HG02610 (cell line): ENCODE results near the gene CDYL2.
"Not testable (repeated sequence)": the region's sequence is repeated elsewhere in the genome, so short reads cannot be mapped to it uniquely, and the experiment has no call there.

Source experiments
- ATAC-seq: cut with Tn5 transposase; IDR thresholded peaks from one replicate; pipeline ENCODE4 v1.9.1; 2021; ENCODE audit warnings: mild to moderate bottlenecking, moderate library complexity; ENCODE audit not compliant: unreplicated experiment

CDYL2 gene

GRCh38 chr16:80751167-80751566 lies 53.2 kb downstream of the CDYL2 start:
- ATAC-seq: no peak

DNA sequence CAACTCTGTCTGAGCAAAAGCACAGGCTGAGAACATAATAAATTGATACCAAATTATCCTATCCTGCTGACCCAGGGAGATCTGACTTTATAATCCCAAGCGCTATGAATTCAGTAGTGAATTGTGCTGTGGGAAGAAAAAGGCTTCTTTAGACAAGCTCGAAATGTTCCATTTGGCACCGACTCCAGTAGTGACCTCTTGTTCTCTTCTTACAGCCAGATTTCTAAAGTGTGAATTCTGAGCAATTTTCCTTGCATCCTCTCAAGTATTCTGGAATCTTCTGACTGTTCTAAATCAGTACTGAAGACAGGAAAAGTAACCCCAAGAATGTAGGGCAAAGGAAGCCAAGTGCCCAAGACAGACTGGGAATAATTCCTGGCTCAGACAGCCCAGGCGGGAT lies 58.2 kb downstream of the CDYL2 start:
- ATAC-seq: no peak

DNA sequence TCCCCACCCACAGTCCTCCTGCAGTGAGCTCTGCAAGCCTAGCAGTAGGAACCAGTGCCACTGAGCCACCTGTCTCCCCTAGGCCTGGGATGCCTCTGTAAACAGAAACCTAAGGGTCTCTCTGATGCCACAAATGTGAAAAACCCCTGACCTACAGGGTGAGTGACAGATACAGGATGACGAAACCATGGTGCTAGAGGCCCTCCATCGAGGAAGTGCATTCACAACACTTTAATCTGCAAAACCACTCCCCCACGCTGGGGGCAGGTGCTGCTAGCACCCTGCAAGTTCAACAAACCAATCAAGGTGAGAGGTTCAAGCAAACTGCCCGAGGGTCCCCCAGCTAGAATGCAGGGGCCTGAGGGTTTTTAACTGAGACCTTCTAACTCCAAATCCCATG lies 59.5 kb downstream of the CDYL2 start:
- no peak for ATAC-seq

DNA sequence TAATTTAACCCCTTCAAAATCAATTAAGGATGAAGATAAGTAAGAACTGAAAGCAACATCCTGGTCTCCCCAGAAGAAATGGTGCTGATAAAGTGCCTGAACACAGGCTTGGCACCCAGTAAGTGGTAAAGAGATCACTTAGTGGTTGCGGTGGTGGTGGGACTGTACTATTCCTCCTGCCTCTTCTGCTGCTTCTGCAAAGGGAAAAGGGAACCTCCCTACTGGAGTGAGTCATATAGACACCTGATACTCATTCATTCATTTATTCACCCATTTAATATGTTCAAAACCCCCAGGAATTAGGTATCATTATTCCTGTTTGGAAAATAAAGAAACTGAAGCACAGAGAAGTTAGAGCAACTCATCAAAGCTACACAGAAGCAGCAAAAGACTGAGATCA lies 60.6 kb downstream of the CDYL2 start:
- no peak for ATAC-seq

DNA sequence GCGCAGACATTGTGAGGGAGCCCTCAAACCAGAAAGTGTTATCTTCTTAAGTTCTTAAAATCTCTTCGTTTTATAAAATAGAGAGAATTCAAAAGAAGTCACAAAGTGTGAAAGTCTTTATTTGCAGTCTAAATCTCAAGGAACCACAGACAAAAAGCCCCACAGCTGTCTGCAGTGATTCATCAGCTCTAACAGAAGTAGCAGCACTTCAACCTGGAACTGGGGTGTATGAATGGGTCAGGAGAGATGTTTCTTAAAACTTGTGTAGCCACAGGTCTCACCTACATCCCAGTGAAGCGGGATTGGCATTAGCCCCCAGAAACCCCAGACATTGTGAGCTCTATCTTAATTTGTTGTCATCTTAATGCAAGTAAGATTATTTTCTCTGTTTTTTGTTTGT lies 61.1 kb downstream of the CDYL2 start:
- ATAC-seq: no peak

GRCh38 chr16:80742331-80742730 lies 62.1 kb downstream of the CDYL2 start:
- no peak for ATAC-seq

- no peak for ATAC-seq
These were observed 62.7 kb downstream of the CDYL2 start for GRCh38 chr16:80741724-80742123.

- ATAC-seq: no peak
These were observed 64.9 kb downstream of the CDYL2 start for GRCh38 chr16:80739523-80739922.

- no peak for ATAC-seq
These were observed 65.9 kb downstream of the CDYL2 start for GRCh38 chr16:80738521-80738920.

DNA sequence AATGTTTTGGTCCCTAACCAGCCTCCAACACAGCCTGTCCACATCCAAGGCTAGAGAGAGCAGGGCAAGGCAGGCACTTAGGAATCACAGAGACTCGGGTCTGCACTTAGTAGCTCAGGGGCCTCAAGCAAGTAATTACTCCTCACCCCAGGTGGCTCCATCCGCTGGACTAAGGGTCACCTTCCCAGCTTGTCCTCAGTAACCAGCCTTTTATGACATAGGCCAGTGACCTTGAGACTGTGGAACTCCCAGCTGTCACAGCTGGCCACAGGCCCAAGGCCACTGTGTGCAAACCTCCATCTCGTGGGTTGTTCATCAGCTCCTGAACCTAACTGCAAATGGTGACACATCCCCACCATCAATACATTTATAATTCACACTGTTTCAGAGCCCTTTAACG lies 68.6 kb downstream of the CDYL2 start:
- no peak for ATAC-seq

DNA sequence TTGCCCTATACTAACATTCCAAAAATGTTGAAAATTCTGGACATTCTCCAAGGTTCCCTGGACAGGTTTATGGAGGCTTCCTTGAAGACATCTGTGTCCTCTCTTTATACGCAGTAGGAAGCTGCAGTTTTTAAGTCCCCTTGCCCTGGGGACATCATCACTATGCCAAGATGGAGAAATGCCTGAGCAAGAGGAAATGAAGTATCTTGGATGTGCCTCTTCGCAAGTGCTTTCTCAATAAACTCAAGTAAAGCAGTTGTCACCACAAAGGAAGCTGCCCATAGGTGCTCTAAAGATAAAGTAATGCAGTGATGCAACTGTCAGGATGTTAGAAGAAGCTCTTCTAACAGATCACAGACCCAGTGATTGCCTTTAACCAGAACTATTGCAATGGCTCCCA lies 71.0 kb downstream of the CDYL2 start:
- no peak for ATAC-seq

- ATAC-seq: no peak
These were observed 72.5 kb downstream of the CDYL2 start for GRCh38 chr16:80731915-80732314.

DNA sequence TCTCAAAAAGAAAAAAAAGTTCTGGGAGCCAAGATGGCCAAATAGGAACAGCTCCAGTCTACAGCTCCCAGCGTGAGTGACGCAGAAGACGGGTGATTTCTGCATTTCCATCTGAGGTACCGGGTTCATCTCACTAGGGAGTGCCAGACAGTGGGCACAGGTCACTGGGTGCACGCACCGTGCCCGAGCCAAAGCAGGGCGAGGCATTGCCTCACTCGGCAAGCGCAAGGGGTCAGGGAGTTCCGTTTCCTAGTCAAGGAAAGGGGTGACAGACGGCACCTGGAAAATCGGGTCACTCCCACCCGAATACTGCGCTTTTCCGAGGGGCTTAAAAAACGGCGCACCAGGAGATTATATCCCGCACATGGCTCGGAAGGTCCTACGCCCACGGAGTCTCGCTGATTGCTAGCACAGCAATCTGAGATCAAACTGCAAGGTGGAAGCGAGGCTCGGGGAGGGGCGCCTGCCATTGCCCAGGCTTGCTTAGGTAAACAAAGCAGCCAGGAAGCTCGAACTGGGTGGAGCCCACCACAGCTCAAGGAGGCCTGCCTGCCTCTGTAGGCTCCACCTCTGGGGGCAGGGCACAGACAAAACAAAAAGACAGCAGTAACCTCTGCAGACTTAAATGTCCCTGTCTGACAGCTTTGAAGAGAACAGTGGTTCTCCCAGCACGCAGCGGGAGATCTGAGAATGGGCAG lies 77.2 kb downstream of the CDYL2 start:
- ATAC-seq: not testable (repeated sequence)

DNA sequence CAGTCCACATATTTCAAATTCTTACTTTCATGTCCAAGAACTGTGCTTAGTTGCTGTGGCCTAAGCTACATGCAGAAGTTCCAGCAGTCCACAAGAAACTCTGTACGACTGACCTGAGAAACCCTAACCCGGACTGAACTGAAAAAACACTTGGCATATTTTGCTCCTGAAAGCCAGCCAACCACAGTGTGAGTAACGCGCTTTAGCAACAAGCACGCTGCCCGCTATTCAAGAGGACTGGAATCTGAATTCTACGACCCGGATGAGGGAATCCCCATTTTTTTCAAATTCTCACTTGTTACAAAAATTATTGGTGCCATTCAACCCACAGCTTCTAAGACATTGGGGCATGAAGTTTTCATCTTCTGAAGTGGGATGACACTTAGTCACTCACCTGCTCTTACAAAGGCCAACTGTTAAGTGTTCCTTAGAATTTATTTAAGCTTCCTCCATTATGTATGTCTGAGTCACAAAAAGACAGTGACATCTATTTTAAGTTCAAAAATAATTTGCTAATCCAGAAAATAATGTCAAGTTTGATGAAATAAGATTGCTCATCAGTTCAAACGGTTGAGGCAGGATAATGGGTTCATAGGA lies 78.7 kb downstream of the CDYL2 start:
- ATAC-seq: no peak

DNA sequence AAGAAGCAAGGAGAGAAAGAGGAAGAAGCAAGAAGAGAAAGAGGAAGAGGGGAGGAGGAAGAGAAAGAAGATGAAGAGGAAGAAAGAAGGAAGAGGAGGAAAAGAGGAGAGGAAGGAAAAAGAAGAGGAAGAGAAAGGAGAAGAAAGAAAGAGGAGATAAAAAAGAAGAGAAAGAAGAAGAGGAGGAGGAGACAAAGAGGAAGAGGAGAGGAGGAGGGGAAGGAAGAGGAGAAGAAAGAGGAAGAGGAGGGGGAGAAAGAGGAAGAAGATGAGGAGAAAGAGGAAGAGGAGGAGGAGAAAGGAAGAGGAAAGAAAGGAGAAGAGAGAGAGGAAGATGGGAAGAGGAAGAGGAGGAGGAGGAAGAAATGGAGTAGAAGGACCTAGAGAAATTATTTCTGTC lies 80.4 kb downstream of the CDYL2 start:
- no peak for ATAC-seq

GRCh38 chr16:80723091-80723490 lies 81.3 kb downstream of the CDYL2 start:
- ATAC-seq: no peak

GRCh38 chr16:80720804-80721371 lies 83.5 kb downstream of the CDYL2 start:
- no peak for ATAC-seq

GRCh38 chr16:80719573-80719972 lies 84.8 kb downstream of the CDYL2 start:
- peak; percentile 55 for ATAC-seq

DNA sequence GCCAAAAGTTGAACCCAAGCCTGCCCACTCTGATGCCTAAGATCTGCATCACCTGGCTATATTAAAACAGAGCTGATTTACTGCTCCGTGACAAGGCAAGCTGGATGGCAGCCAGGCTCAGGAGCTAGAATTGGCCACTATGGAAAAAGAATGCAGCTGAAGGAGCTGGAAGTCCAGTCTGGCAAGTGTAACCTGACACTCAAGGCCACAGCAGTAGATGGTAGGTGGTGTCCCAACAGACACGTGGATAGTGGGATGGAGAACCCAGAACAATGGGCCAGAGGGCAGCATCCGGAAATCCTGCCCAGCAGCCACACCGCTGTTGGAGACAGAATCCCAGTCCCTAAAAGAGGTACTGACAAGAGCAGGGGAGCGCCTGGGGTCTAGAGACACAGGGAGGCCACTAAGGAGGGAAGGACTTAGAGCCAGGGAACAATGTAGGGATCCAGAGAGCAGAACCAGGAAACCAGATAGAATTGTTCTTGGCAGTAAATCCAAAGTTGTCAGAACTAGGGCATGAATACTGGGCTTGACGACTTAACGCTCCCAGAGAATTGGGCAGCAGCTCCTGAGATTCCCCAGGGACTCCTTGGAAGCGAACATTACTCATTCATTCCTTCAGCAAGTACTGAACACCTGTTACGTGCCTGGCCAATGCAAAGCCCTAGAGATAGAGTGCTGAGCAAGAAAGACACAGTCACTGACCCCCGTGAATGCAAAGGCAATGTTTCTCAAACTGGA lies 85.7 kb downstream of the CDYL2 start:
- ATAC-seq: no peak

GRCh38 chr16:80717611-80718010 lies 86.8 kb downstream of the CDYL2 start:
- no peak for ATAC-seq

GRCh38 chr16:80716564-80717139 lies 87.7 kb downstream of the CDYL2 start:
- ATAC-seq: no peak

DNA sequence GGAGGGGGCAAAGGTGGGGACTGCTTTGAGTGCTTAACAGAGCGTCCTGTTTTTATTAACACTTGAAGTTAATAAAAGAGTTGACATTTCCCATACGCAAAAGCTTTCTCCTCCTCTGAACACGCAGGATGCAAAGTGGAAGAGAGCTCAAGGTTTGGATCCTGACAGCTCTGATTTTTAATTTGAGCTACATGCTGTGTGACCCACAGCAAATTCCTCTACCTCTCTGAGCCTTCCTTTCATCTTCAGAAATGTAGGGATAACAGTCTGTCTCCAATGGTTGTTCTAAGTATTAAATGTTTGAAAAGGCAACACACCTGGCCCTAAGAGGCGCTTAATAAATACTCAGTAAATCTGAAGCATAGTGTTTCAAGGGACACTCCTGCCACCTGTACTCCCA lies 93.0 kb downstream of the CDYL2 start:
- no peak for ATAC-seq
